Gastroesophageal sphincter (tissue), 3 donors: ENCODE measurements around the gene GPR143.

Source experiments
- POLR2A ChIP-seq, 2 donors: fragments of 450-650 bp; IDR thresholded peaks; one replicate each; pipeline ENCODE4 v1.6.1; 2017; ENCODE audit warnings: antibody characterized with exemption in 2 of 2, mild to moderate bottlenecking in 2 of 2, moderate library complexity in 1 of 2
- POLR2AphosphoS5 ChIP-seq: sonication (generic); formaldehyde crosslinking; IDR thresholded peaks from one replicate; pipeline ENCODE4 v1.6.1; 2017; ENCODE audit warnings: antibody characterized with exemption
- TF ChIP-seq, protein P1 (sequence below), 4 experiments: fragments of 200-600 bp in 2 of 4; fragments of 450-650 bp in 2 of 4; sonication (generic) in 1 of 4; IDR thresholded peaks; one replicate each; pipeline ENCODE4 v1.5.1; 2017 to 2019; ENCODE audit warnings: antibody characterized with exemption in 4 of 4, mild to moderate bottlenecking in 2 of 4, moderate library complexity in 2 of 4

- TF ChIP-seq, protein P1, sequence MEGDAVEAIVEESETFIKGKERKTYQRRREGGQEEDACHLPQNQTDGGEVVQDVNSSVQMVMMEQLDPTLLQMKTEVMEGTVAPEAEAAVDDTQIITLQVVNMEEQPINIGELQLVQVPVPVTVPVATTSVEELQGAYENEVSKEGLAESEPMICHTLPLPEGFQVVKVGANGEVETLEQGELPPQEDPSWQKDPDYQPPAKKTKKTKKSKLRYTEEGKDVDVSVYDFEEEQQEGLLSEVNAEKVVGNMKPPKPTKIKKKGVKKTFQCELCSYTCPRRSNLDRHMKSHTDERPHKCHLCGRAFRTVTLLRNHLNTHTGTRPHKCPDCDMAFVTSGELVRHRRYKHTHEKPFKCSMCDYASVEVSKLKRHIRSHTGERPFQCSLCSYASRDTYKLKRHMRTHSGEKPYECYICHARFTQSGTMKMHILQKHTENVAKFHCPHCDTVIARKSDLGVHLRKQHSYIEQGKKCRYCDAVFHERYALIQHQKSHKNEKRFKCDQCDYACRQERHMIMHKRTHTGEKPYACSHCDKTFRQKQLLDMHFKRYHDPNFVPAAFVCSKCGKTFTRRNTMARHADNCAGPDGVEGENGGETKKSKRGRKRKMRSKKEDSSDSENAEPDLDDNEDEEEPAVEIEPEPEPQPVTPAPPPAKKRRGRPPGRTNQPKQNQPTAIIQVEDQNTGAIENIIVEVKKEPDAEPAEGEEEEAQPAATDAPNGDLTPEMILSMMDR (IDR thresholded peaks at IDR 0.05) = peak; percentile 64 to 84 (median 69)
- no peak for TF ChIP-seq POLR2AphosphoS5
- TF ChIP-seq POLR2A (IDR thresholded peaks at IDR 0.05) = no peak
These were observed 56.6 kb downstream of the GPR143 start for GRCh38 chrX:9708923-9709553.
